ENCODE results near the gene RCAN1.

RCAN1 gene

GRCh38 chr21:34599534-34600101 lies 15.3 kb downstream of the RCAN1 start:
- no peaks in the 10 kb centered on the region for H3K27me3 ChIP-seq (ENCODE audit: insufficient read depth, low read length)
- no peak overlapping the region for H2AFZ ChIP-seq (ENCODE audit: low read length, unreplicated experiment)
- H3K36me3 ChIP-seq (ENCODE audit: insufficient read depth, low read length): no peaks in the 10 kb centered on the region
- H3K4me1 ChIP-seq (ENCODE audit: control insufficient read depth, insufficient read depth, low read length, unreplicated experiment): peaks cover 12% of the 10 kb centered on the region
- H3K27ac ChIP-seq (ENCODE audit: low read depth, low read length): no peak overlapping the region
- no peak overlapping the region for H3K4me3 ChIP-seq (ENCODE audit: low read depth, low read length)
- H3K79me2 ChIP-seq (ENCODE audit: control insufficient read depth, insufficient read depth, low read length, unreplicated experiment): no peaks in the 10 kb centered on the region

DNA sequence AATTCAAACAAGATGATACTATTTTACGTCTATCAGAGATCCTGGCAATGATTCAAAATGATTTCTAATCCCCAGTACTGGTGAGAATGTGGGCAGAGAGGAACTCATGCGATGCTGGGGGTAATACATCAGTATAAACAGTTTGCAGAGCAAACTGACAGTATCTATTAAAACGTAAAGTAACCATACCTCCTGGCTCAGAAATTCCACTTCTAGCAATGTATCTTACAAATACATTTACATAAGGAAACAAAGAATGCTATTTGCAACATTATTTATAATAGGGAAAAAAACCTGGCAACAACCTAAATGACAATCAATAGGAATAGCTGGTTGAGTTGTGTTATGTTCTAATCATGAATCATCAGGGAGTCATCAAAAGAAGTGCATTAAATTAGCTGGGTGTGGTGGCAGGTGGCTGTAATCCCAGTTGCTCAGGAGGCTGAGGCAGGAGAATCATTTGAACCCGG lies 15.9 kb downstream of the RCAN1 start:
- no peak overlapping the region for H2AFZ ChIP-seq (ENCODE audit: low read length, unreplicated experiment)

GRCh38 chr21:34597406-34597805 lies 17.5 kb downstream of the RCAN1 start:
- no peak overlapping the region for H2AFZ ChIP-seq (ENCODE audit: low read length, unreplicated experiment)
- H3K27me3 ChIP-seq (ENCODE audit: insufficient read depth, low read length): no peaks in the 10 kb centered on the region
- no peaks in the 10 kb centered on the region for H3K79me2 ChIP-seq (ENCODE audit: control insufficient read depth, insufficient read depth, low read length, unreplicated experiment)
- peaks cover 16% of the 10 kb centered on the region for H3K4me1 ChIP-seq (ENCODE audit: control insufficient read depth, insufficient read depth, low read length, unreplicated experiment)
- no peak overlapping the region for H3K27ac ChIP-seq (ENCODE audit: low read depth, low read length)
- H3K4me3 ChIP-seq (ENCODE audit: low read depth, low read length): no peak overlapping the region
- no peaks in the 10 kb centered on the region for H3K36me3 ChIP-seq (ENCODE audit: insufficient read depth, low read length)

More for the DNA sequence above, 15.9 kb downstream of the RCAN1 start:
- Histone ChIP-seq H3K27me3 (ENCODE audit: insufficient read depth, low read length) (no peaks in the 10 kb centered on the region), H3K4me1 (ENCODE audit: control insufficient read depth, insufficient read depth, low read length, unreplicated experiment) (peaks cover 12% of the 10 kb centered on the region), H3K4me3 (ENCODE audit: low read depth, low read length) (no peak overlapping the region), H3K79me2 (ENCODE audit: control insufficient read depth, insufficient read depth, low read length, unreplicated experiment) (no peaks in the 10 kb centered on the region), H3K27ac (ENCODE audit: low read depth, low read length) (no peak overlapping the region), H3K36me3 (ENCODE audit: insufficient read depth, low read length) (no peaks in the 10 kb centered on the region)

- Histone ChIP-seq H3K36me3 (ENCODE audit: insufficient read depth, low read length) (no peaks in the 10 kb centered on the region), H3K4me1 (ENCODE audit: control insufficient read depth, insufficient read depth, low read length, unreplicated experiment) (peaks cover 17% of the 10 kb centered on the region), H3K79me2 (ENCODE audit: control insufficient read depth, insufficient read depth, low read length, unreplicated experiment) (no peaks in the 10 kb centered on the region), H3K4me3 (ENCODE audit: low read depth, low read length) (no peak overlapping the region), H2AFZ (ENCODE audit: low read length, unreplicated experiment) (no peak overlapping the region), H3K27me3 (ENCODE audit: insufficient read depth, low read length) (no peaks in the 10 kb centered on the region), H3K27ac (ENCODE audit: low read depth, low read length) (no peak overlapping the region)
These were observed 18.2 kb downstream of the RCAN1 start for GRCh38 chr21:34596561-34597271.

DNA sequence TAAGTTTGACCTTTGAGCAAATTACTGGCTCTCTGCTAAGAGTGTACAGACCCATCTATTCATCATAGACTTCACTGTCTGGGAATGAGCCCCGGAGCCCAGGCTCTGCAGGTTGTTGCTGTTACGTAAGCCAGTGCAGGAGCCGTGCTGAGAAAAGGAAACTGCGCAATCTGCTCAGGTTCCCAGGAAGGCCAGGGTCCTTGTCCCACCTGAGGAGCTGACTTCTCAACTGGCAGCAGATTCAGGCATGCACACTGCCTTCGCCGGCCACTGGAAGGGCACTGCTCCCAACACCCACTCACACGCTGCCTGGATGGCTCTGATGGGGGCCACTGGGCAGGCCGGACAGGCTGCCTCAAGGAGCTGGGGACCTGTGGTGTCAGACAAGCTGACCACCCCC lies 19.5 kb downstream of the RCAN1 start:
- Histone ChIP-seq H3K36me3 (ENCODE audit: insufficient read depth, low read length) (no peaks in the 10 kb centered on the region), H3K27me3 (ENCODE audit: insufficient read depth, low read length) (no peaks in the 10 kb centered on the region), H3K79me2 (ENCODE audit: control insufficient read depth, insufficient read depth, low read length, unreplicated experiment) (no peaks in the 10 kb centered on the region), H3K4me3 (ENCODE audit: low read depth, low read length) (no peak overlapping the region), H3K4me1 (ENCODE audit: control insufficient read depth, insufficient read depth, low read length, unreplicated experiment) (peaks cover 17% of the 10 kb centered on the region), H2AFZ (ENCODE audit: low read length, unreplicated experiment) (no peak overlapping the region), H3K27ac (ENCODE audit: low read depth, low read length) (no peak overlapping the region)

- Histone ChIP-seq H3K36me3 (ENCODE audit: insufficient read depth, low read length) (no peaks in the 10 kb centered on the region), H3K4me1 (ENCODE audit: control insufficient read depth, insufficient read depth, low read length, unreplicated experiment) (peaks cover 17% of the 10 kb centered on the region), H3K27me3 (ENCODE audit: insufficient read depth, low read length) (no peaks in the 10 kb centered on the region), H3K27ac (ENCODE audit: low read depth, low read length) (no peak overlapping the region), H3K79me2 (ENCODE audit: control insufficient read depth, insufficient read depth, low read length, unreplicated experiment) (no peaks in the 10 kb centered on the region), H3K4me3 (ENCODE audit: low read depth, low read length) (no peak overlapping the region), H2AFZ (ENCODE audit: low read length, unreplicated experiment) (no peak overlapping the region)
These were observed 20.2 kb downstream of the RCAN1 start for GRCh38 chr21:34594566-34595234.

GRCh38 chr21:34593954-34594531 lies 20.9 kb downstream of the RCAN1 start:
- Histone ChIP-seq H3K27me3 (ENCODE audit: insufficient read depth, low read length) (no peaks in the 10 kb centered on the region), H3K36me3 (ENCODE audit: insufficient read depth, low read length) (no peaks in the 10 kb centered on the region), H3K4me3 (ENCODE audit: low read depth, low read length) (no peak overlapping the region), H3K79me2 (ENCODE audit: control insufficient read depth, insufficient read depth, low read length, unreplicated experiment) (no peaks in the 10 kb centered on the region), H2AFZ (ENCODE audit: low read length, unreplicated experiment) (no peak overlapping the region), H3K4me1 (ENCODE audit: control insufficient read depth, insufficient read depth, low read length, unreplicated experiment) (peaks cover 15% of the 10 kb centered on the region), H3K27ac (ENCODE audit: low read depth, low read length) (no peak overlapping the region)

DNA sequence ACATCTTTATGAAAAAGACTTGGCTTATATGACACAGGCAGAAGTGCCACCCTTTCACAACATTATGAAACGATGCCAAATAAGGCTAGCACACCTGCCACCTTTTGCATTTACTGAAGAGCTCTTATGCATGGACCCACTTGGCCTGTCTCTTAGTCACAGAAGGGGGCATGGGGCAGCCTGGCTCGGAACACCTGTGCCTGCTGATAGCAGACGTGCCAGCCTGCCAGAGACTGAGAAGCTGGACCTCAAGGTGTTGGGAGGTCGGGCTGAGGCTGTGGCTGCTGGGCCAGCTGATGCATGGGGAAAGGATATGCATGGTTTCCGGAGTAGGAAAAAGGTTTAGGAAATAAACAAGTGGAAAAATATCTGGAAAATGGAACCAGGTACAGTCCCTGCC lies 21.5 kb downstream of the RCAN1 start:
- no peak overlapping the region for H3K27ac ChIP-seq (ENCODE audit: low read depth, low read length)
- no peaks in the 10 kb centered on the region for H3K79me2 ChIP-seq (ENCODE audit: control insufficient read depth, insufficient read depth, low read length, unreplicated experiment)
- H3K36me3 ChIP-seq (ENCODE audit: insufficient read depth, low read length): no peaks in the 10 kb centered on the region
- no peak overlapping the region for H2AFZ ChIP-seq (ENCODE audit: low read length, unreplicated experiment)
- H3K4me3 ChIP-seq (ENCODE audit: low read depth, low read length): no peak overlapping the region
- H3K4me1 ChIP-seq (ENCODE audit: control insufficient read depth, insufficient read depth, low read length, unreplicated experiment): peaks cover 8% of the 10 kb centered on the region
- H3K27me3 ChIP-seq (ENCODE audit: insufficient read depth, low read length): no peaks in the 10 kb centered on the region

DNA sequence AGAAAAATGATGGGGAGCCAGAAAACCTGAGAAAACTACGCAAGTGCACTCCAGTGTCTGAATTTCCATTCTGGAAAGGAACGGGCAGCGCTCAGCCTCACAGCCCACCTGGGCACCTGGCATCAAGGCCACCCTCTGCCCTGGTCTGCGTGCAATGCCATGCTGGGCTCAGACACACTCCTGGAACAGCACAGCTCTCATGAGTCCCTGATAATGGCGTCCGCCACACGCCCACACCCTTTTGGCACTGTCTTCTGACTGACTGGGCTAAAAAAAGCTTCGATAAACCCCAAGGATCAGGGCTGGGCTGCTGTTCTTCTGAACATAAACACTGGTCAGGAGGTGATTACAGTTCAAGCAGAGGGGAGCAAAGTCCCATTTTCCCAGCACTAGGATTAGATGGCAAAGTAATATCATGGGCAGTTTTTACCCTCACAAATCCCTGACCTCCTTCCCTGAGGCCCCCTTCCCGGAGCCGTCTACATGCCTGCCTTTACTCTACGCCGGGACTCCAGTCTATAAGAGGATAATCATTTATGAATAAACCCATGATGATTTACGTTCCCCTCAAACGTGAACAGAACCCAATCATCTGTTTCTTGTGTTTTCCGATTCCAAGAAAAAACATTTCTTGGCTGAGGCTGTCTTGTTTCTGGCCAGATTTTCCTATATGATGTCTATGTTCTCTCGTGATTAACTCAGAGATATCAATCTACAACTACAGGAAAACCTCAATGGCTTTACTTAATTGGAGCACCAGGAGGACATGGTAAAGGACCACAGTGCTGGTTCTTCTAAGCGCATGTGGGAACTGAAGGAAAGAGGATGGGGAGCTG lies 22.6 kb downstream of the RCAN1 start:
- Histone ChIP-seq H3K4me1 (ENCODE audit: control insufficient read depth, insufficient read depth, low read length, unreplicated experiment) (peaks cover 5% of the 10 kb centered on the region), H2AFZ (ENCODE audit: low read length, unreplicated experiment) (no peak overlapping the region), H3K27me3 (ENCODE audit: insufficient read depth, low read length) (no peaks in the 10 kb centered on the region), H3K36me3 (ENCODE audit: insufficient read depth, low read length) (no peaks in the 10 kb centered on the region), H3K79me2 (ENCODE audit: control insufficient read depth, insufficient read depth, low read length, unreplicated experiment) (no peaks in the 10 kb centered on the region), H3K27ac (ENCODE audit: low read depth, low read length) (no peak overlapping the region), H3K4me3 (ENCODE audit: low read depth, low read length) (no peak overlapping the region)

DNA sequence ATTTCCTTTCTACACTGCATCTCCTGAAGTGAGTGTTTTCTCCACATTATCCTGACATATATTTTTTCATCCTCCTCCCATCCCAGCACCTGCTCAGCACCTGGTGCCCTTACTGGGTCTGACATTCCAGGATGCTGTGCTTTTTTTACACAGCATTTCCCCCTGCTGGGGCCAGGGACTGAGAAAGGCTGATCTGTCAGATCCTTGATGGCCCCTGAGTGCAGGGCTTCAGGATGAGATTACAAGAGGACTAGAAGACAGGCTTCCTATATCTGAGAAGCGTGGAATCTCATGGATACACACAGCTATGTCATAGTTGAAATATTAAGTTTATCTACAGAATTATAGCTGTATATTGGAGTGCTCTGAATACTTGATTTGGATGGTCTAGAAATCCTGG lies 24.4 kb downstream of the RCAN1 start:
- H3K4me1 ChIP-seq (ENCODE audit: control insufficient read depth, insufficient read depth, low read length, unreplicated experiment): peaks cover 5% of the 10 kb centered on the region
- no peaks in the 10 kb centered on the region for H3K79me2 ChIP-seq (ENCODE audit: control insufficient read depth, insufficient read depth, low read length, unreplicated experiment)
- no peak overlapping the region for H3K27ac ChIP-seq (ENCODE audit: low read depth, low read length)
- no peaks in the 10 kb centered on the region for H3K27me3 ChIP-seq (ENCODE audit: insufficient read depth, low read length)
- H3K4me3 ChIP-seq (ENCODE audit: low read depth, low read length): no peak overlapping the region
- no peaks in the 10 kb centered on the region for H3K36me3 ChIP-seq (ENCODE audit: insufficient read depth, low read length)
- H2AFZ ChIP-seq (ENCODE audit: low read length, unreplicated experiment): no peak overlapping the region

Data from ACC112 (cell line).